ENCODE measurements around the gene RAB17. TPM values are rescaled to one million over a fixed set of nuclear protein-coding genes. Genes with fewer than 3 reads are reported as not detected.

RAB17 gene
- total RNA-seq, 1 donor from 2014 or later, result 60.1 TPM

DNA sequence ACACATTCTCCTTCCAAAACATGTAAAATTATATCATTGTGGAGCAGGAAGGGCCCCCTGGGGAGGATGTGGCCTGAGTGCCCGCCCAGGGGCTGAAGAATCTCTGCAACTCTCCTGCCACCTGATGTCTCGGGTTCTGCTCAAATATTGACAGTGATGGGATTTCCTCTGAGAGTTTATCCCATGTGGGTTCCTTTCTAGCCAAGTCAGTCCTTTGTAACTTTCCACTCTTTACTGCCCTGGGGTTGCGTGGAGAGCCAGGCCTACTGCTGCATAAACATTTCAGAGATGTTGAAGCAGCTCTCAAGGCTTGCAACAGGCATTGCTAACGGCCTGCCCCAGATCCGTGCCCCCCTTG is 4.0 kb upstream of the RAB17 start:
- intact Hi-C loops (cut with DNase I), result no loop called here
- ATAC-seq (peak; percentile 22 to 42), DNase-seq (no peak)
- TF ChIP-seq, protein P1, sequence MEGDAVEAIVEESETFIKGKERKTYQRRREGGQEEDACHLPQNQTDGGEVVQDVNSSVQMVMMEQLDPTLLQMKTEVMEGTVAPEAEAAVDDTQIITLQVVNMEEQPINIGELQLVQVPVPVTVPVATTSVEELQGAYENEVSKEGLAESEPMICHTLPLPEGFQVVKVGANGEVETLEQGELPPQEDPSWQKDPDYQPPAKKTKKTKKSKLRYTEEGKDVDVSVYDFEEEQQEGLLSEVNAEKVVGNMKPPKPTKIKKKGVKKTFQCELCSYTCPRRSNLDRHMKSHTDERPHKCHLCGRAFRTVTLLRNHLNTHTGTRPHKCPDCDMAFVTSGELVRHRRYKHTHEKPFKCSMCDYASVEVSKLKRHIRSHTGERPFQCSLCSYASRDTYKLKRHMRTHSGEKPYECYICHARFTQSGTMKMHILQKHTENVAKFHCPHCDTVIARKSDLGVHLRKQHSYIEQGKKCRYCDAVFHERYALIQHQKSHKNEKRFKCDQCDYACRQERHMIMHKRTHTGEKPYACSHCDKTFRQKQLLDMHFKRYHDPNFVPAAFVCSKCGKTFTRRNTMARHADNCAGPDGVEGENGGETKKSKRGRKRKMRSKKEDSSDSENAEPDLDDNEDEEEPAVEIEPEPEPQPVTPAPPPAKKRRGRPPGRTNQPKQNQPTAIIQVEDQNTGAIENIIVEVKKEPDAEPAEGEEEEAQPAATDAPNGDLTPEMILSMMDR (IDR thresholded peaks at IDR 0.05), result no peak
- H3K27ac ChIP-seq, result peak overlapping the region; percentile 75
- H3K27me3 ChIP-seq (ENCODE audit: low read depth), result no peaks in the 10 kb centered on the region
- no peaks in the 10 kb centered on the region for H3K9me3 ChIP-seq
- no peaks in the 10 kb centered on the region for H3K36me3 ChIP-seq
- peaks cover 34% of the 10 kb centered on the region for H3K4me1 ChIP-seq
- H3K4me3 ChIP-seq, result no peak overlapping the region

GRCh38 chr2:237593596-237594320 is 3.2 kb upstream of the RAB17 start:
- no peaks in the 10 kb centered on the region for H3K27me3 ChIP-seq (ENCODE audit: low read depth)
- peaks cover 35% of the 10 kb centered on the region for H3K4me1 ChIP-seq
- ATAC-seq (no peak), DNase-seq (no peak)
- intact Hi-C loops (cut with DNase I), result no loop called here
- H3K36me3 ChIP-seq, result no peaks in the 10 kb centered on the region
- TF ChIP-seq, protein P1 (IDR thresholded peaks at IDR 0.05), result no peak
- H3K27ac ChIP-seq, result peak overlapping the region; percentile 75
- no peaks in the 10 kb centered on the region for H3K9me3 ChIP-seq
- H3K4me3 ChIP-seq, result no peak overlapping the region

- no peaks in the 10 kb centered on the region for H3K36me3 ChIP-seq
- H3K4me3 ChIP-seq, result no peak overlapping the region
- H3K4me1 ChIP-seq, result peaks cover 35% of the 10 kb centered on the region
- no peak for ATAC-seq
- intact Hi-C loops (cut with DNase I), result no loop called here
- no peaks in the 10 kb centered on the region for H3K27me3 ChIP-seq (ENCODE audit: low read depth)
- DNase-seq, result no peak
- H3K27ac ChIP-seq, result no peak overlapping the region
- TF ChIP-seq, protein P1 (IDR thresholded peaks at IDR 0.05), result no peak
- H3K9me3 ChIP-seq, result no peaks in the 10 kb centered on the region
These were observed 2.5 kb upstream of the RAB17 start for GRCh38 chr2:237593036-237593435.

GRCh38 chr2:237592425-237592980 is 2.0 kb upstream of the RAB17 start:
- H3K27ac ChIP-seq, result no peak overlapping the region
- no peak overlapping the region for H3K4me3 ChIP-seq
- H3K27me3 ChIP-seq (ENCODE audit: low read depth), result no peaks in the 10 kb centered on the region
- ATAC-seq, result no peak
- H3K4me1 ChIP-seq, result peaks cover 35% of the 10 kb centered on the region
- H3K9me3 ChIP-seq, result no peaks in the 10 kb centered on the region
- no peaks in the 10 kb centered on the region for H3K36me3 ChIP-seq
- TF ChIP-seq, protein P1 (IDR thresholded peaks at IDR 0.05), result no peak
- no peak for DNase-seq
- intact Hi-C loops (cut with DNase I), result no loop called here

DNA sequence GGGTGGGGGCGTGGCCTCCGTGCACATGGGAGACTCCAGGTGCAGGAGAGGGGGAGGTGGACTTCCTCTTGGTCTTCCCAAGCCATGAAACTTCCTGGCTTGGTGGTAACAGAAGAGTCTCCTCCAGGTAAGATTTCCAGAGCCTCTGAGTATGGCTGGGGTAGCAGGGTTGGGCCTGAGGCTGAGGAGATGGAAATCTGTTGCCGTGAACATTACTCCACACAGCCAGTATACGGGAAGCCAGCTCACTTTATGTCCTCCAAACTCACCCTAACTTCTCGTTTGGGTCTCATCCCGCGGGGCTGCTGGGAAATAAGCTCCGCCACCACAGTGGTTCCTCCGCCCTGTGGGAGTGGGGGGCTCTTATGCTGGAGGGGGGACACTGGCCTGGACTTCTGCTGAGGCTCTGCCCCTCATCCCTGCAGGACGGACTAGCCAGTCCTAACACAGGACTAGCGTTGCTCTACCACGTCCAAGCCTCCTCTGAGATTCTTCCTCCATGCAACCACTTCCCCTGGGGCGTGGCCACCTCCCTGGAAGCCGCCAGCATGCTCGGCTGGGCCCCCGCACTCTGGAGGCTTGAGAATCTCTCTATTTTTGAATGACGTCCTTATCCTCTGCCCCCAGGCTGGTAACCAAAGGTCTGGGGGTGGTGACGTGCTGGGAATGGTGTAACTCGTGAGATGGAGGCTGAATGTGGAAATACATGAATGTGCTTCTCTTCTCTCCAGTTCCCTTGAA is 777 bp upstream of the RAB17 start:
- intact Hi-C loops (cut with DNase I), result no loop called here
- Histone ChIP-seq H3K36me3 (no peaks in the 10 kb centered on the region), H3K4me1 (peaks cover 35% of the 10 kb centered on the region), H3K27me3 (ENCODE audit: low read depth) (no peaks in the 10 kb centered on the region), H3K27ac (peak overlapping the region; percentile 76), H3K4me3 (peak overlapping the region; percentile 42), H3K9me3 (no peaks in the 10 kb centered on the region)
- ATAC-seq, result peak; percentile 30 to 46
- TF ChIP-seq, protein P1 (IDR thresholded peaks at IDR 0.05), result no peak
- peak; percentile 78 for DNase-seq

All from lower lobe of right lung (tissue), 2 donors.